Parathyroid adenoma (tissue), 2 donors: Measurements from ENCODE around the gene TNXB.
"Not testable (repeated sequence)": the region's sequence is repeated elsewhere in the genome, so short reads cannot be mapped to it uniquely, and the experiment has no call there.

Experiments used
- H2AFZ ChIP-seq: fragments of 300-600 bp; sonication (generic); one replicate; pipeline ENCODE4 v1.7.0; 2017; ENCODE audit warnings: antibody characterized with exemption, mild to moderate bottlenecking
- H3K27ac ChIP-seq: fragments of 300-600 bp; sonication (generic); one replicate; pipeline ENCODE4 v1.7.0; 2017
- H3K27me3 ChIP-seq: fragments of 300-600 bp; sonication (generic); one replicate; pipeline ENCODE4 v1.7.0; 2017; ENCODE audit warnings: low read length; ENCODE audit not compliant: control insufficient read depth, insufficient read depth
- H3K36me3 ChIP-seq: fragments of 300-600 bp; sonication (generic); one replicate; pipeline ENCODE4 v1.7.0; 2017; ENCODE audit warnings: low read length; ENCODE audit not compliant: control insufficient read depth, insufficient read depth
- H3K4me1 ChIP-seq: fragments of 300-600 bp; sonication (generic); one replicate; pipeline ENCODE4 v1.7.0; 2017; ENCODE audit warnings: control low read depth
- H3K4me2 ChIP-seq: fragments of 300-600 bp; sonication (generic); one replicate; pipeline ENCODE4 v1.7.0; 2017; ENCODE audit warnings: low read length
- H3K4me3 ChIP-seq: fragments of 300-600 bp; sonication (generic); one replicate; pipeline ENCODE4 v1.7.0; 2017; ENCODE audit warnings: low read depth, low read length
- H3K79me2 ChIP-seq: fragments of 300-600 bp; sonication (generic); one replicate; pipeline ENCODE4 v1.7.0; 2017; ENCODE audit warnings: control low read depth
- H3K9ac ChIP-seq: fragments of 300-600 bp; sonication (generic); one replicate; pipeline ENCODE4 v1.7.0; 2017; ENCODE audit warnings: mild to moderate bottlenecking
- H3K9me3 ChIP-seq: fragments of 300-600 bp; sonication (generic); one replicate; pipeline ENCODE4 v1.7.0; 2017; ENCODE audit warnings: low read length; ENCODE audit not compliant: control insufficient read depth
- donor health status: primary hyperparathyroidism.

The TNXB gene

DNA sequence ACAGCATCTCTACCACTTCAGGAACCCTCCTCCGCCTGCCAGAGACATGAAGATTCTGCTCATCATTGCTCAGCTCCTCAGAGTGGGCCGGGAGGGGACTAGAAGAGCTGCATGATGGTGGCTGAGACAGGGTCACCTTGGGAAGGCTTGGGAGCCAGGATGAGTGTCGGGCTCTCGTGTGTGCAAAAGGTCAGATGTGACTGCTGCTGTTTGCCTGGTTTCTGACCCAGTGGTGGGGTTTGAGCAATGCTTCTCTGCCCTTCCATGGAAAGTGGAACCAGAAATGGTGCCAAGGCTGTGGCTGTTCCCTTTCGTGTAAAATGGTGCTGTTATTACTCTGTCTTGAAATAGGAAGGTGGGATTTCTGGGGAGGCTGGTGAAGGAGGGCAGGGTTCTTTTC, 95.4 kb downstream of the TNXB start:
- H3K27ac ChIP-seq, H3K79me2 ChIP-seq, H3K9ac ChIP-seq, H3K4me3 ChIP-seq, H2AFZ ChIP-seq, H3K4me2 ChIP-seq, H3K4me1 ChIP-seq, H3K27me3 ChIP-seq, H3K36me3 ChIP-seq, H3K9me3 ChIP-seq: not testable (repeated sequence)

DNA sequence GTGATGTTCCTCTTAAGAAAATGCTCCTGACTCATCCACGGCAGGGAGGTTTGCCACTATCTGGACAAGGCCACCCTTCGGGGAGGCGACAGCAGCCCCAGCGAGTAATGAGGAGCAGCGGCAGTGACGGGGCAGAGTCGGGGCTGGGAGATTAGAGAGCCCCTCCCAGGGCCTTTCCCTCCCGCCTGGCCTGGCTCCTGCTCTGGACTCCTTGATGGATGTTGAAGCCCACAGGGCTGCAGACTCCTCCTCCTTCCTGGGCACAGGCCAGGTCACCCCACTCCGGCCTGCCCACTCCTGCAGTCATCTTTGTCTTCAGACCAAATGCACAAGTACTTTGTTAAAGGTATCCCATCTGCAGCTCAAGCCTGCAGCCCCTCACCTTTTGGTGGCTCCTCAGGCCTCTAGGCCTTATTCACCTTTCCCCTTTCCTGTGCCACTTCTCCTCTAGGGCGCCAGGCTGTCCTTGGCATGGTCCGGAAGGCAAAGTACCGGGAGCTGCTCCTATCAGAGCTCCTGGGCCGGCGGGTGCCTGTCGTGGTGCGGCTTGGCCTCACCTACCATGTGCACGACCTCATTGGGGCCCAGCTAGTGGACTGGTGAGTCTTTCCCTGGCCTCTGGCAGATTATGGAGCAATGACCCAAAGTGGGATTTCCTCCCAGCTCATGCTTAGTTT, 96.1 kb downstream of the TNXB start:
- not testable (repeated sequence) for H2AFZ ChIP-seq, H3K27me3 ChIP-seq, H3K9me3 ChIP-seq, H3K4me3 ChIP-seq, H3K9ac ChIP-seq, H3K27ac ChIP-seq, H3K36me3 ChIP-seq, H3K79me2 ChIP-seq, H3K4me1 ChIP-seq, H3K4me2 ChIP-seq

DNA sequence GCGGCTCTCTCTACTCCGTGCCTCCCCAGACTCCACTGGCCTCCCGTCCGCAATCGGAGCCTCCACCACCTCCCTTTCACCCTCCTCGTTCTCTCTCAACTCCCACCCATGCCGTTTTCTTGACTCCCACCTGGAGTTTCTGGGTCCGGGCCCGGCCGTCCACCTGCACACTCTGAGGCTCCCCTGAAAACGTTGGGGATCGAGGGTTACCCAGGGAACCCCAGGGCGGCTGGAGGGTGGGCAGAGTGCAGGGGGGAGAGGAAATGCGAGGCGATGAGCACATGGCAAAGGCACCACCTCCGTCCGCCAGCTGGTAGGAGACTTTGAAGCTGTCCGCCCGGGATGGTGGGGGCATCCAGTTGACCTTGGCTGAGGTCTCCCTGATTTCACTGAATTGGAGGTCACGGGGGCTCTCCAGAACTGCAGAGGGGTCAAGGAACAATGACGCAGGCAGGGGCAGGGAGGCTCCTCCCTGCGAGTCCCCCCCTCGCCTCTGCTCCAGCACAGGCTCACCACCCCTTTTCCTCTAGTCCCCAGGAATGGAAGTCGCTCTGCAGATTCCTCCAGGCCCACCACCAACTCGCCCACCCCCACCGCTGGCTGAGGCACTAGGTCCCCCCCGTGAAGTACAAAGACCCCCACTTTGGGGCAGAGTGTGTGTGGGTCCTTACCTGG, 98.1 kb downstream of the TNXB start:
- not testable (repeated sequence) for H3K4me1 ChIP-seq, H3K27ac ChIP-seq, H3K27me3 ChIP-seq, H2AFZ ChIP-seq, H3K4me2 ChIP-seq, H3K9me3 ChIP-seq, H3K9ac ChIP-seq, H3K4me3 ChIP-seq, H3K79me2 ChIP-seq, H3K36me3 ChIP-seq

DNA sequence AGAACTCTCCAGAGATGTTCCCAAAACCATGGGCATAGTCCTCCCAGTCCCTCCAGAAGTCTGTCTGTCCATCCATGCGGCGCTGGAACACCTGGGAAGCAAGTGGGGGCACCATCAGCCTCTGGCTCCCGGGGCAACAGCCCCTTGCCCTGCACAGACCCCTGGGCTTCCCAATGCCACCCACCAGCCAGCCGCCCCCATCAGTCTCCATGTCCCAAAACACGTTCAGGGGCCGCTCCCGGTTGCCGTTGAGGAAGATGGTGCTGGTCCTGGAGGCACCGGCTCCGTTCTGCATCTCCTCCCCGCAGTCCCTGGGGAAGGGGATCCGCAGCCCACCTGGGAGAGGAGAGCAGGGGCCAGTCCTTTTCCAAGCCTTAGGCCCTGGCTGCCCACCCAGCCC, 99.6 kb downstream of the TNXB start:
- H3K27ac ChIP-seq, H3K9me3 ChIP-seq, H3K4me1 ChIP-seq, H3K27me3 ChIP-seq, H3K9ac ChIP-seq, H3K4me3 ChIP-seq, H2AFZ ChIP-seq, H3K79me2 ChIP-seq, H3K36me3 ChIP-seq, H3K4me2 ChIP-seq: not testable (repeated sequence)

DNA sequence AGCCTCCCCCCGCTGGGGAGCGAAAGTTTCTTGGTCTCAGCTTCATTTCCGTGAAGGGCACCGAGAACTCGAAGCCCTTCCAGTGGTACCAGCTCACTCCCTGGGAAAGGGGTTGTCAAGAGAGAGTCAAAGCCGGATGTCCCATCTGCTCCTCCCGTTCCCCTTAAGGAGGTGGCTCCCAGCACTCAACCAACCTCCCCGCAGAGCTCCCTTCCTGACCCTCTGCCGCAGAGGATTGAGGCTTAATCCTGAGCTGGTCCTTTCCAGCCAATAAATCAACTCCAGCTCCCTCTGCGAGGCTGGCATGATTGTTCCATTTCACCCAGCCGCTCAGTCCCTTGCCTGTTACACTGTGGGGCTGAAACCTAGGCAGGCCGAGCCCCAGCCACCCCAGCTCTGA, 100.5 kb downstream of the TNXB start:
- H3K79me2 ChIP-seq, H3K27me3 ChIP-seq, H3K9ac ChIP-seq, H2AFZ ChIP-seq, H3K9me3 ChIP-seq, H3K4me2 ChIP-seq, H3K4me1 ChIP-seq, H3K27ac ChIP-seq, H3K4me3 ChIP-seq, H3K36me3 ChIP-seq: not testable (repeated sequence)

DNA sequence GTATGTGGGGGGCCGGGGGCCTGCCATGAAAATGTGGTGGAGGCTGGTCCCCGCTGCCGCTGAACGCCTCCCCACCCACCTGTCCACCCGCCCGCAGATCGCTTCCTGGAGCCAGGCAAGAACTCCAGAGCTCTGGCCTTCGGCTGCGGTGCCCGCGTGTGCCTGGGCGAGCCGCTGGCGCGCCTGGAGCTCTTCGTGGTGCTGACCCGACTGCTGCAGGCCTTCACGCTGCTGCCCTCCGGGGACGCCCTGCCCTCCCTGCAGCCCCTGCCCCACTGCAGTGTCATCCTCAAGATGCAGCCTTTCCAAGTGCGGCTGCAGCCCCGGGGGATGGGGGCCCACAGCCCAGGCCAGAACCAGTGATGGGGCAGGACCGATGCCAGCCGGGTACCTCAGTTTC, 101.1 kb downstream of the TNXB start:
- not testable (repeated sequence) for H3K4me1 ChIP-seq, H3K36me3 ChIP-seq, H3K9me3 ChIP-seq, H3K27me3 ChIP-seq, H3K27ac ChIP-seq, H3K79me2 ChIP-seq, H2AFZ ChIP-seq, H3K9ac ChIP-seq, H3K4me2 ChIP-seq, H3K4me3 ChIP-seq

DNA sequence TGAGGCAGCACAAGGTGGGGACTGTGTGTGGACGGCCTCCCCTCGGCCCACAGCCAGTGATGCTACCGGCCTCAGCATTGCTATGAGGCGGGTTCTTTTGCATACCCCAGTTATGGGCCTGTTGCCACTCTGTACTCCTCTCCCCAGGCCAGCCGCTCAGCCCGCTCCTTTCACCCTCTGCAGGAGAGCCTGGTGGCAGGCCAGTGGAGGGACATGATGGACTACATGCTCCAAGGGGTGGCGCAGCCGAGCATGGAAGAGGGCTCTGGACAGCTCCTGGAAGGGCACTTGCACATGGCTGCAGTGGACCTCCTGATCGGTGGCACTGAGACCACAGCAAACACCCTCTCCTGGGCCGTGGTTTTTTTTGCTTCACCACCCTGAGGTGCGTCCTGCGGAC, 102.1 kb downstream of the TNXB start:
- H3K36me3 ChIP-seq, H3K9ac ChIP-seq, H3K27ac ChIP-seq, H3K9me3 ChIP-seq, H3K4me1 ChIP-seq, H2AFZ ChIP-seq, H3K27me3 ChIP-seq, H3K4me2 ChIP-seq, H3K79me2 ChIP-seq, H3K4me3 ChIP-seq: not testable (repeated sequence)

DNA sequence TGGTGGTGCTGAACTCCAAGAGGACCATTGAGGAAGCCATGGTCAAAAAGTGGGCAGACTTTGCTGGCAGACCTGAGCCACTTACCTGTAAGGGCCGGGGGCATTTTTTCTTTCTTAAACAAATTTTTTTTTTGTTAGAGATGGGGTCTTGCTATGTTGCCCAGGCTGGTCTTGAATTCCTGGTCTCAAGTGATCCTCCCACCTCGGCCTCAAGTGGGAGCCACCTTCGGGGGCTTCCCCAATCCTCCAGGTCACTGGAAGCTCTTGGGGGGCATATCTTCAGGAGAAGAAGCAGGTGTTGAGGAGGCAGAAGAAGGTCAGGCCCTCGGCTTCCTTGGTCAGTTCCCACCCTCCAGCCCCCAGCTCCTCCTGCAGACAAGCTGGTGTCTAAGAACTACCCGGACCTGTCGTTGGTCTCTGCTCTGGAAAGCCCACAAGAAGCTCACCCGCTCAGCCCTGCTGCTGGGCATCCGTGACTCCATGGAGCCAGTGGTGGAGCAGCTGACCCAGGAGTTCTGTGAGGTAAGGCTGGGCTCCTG, 103.1 kb downstream of the TNXB start:
- not testable (repeated sequence) for H3K36me3 ChIP-seq, H3K9me3 ChIP-seq, H3K4me1 ChIP-seq, H3K27me3 ChIP-seq, H3K79me2 ChIP-seq, H2AFZ ChIP-seq, H3K4me3 ChIP-seq, H3K4me2 ChIP-seq, H3K27ac ChIP-seq, H3K9ac ChIP-seq

DNA sequence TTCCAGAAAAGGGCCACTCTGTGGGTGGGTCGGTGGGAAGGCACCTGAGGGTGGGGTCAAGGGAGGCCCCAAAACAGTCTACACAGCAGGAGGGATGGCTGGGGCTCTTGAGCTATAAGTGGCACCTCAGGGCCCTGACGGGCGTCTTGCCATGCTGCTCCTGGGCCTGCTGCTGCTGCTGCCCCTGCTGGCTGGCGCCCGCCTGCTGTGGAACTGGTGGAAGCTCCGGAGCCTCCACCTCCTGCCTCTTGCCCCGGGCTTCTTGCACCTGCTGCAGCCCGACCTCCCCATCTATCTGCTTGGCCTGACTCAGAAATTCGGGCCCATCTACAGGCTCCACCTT, 103.6 kb downstream of the TNXB start:
- H3K9ac ChIP-seq, H3K79me2 ChIP-seq, H3K27ac ChIP-seq, H3K9me3 ChIP-seq, H3K4me2 ChIP-seq, H2AFZ ChIP-seq, H3K27me3 ChIP-seq, H3K4me3 ChIP-seq, H3K4me1 ChIP-seq, H3K36me3 ChIP-seq: not testable (repeated sequence)

DNA sequence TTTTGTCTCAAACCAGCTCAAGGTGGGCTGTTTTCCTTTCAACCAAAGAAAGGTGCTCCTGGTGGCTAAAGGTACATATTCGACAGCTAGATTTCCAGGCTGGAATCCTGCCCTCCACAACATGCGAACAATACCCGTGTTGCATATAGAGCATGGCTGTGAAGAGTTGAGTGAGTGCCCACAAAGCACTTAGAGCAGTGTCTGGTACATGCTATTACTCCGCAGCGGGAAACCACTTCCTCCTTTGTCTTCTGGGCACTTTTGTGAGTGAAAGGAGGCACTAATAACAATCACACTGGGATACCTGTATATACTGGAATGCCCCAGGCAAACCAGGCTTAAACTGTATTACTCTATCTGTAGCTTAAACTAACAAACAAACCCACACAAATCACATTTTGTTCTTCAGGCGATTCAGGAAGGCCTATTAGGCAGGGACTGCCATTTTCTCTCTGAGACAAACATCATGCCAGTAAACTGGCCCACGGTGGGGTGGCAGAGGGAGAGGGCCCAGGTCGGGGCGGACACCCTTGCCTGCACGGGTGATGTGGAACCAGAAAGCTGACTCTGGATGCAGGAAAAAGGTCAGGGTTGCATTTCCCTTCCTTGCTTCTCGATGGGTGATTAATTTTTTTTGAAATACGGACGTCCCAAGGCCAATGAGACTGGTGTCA, 104.1 kb downstream of the TNXB start:
- H3K79me2 ChIP-seq, H3K9ac ChIP-seq, H3K27me3 ChIP-seq, H3K27ac ChIP-seq, H3K9me3 ChIP-seq, H3K4me2 ChIP-seq, H3K4me1 ChIP-seq, H3K36me3 ChIP-seq, H3K4me3 ChIP-seq, H2AFZ ChIP-seq: not testable (repeated sequence)

DNA sequence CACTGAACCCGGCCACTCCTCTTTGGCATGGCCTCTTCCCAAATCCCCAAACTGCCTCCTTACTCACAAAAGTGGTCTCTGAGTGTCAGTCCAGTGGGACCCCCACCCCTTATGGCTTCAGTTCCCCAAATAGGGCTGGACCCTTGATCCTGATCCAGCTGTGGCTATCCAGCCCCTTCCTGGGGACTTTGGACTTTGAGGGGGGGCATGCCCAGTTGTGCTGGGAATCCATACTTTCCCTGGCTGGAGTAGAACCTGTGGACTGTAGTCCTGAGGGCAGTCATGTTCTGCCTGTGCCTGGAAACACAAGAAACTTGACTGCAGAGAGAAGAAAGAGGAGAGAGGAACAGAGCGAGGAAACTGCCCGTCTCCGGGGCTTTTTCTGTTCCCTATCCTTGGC, 104.7 kb downstream of the TNXB start:
- not testable (repeated sequence) for H3K27ac ChIP-seq, H3K9me3 ChIP-seq, H3K4me3 ChIP-seq, H3K27me3 ChIP-seq, H3K4me1 ChIP-seq, H3K79me2 ChIP-seq, H3K4me2 ChIP-seq, H3K36me3 ChIP-seq, H3K9ac ChIP-seq, H2AFZ ChIP-seq
